GM19438 (cell line): ENCODE results near the gene RUBCN.
"Not testable (repeated sequence)": the region's sequence is repeated elsewhere in the genome, so short reads cannot be mapped to it uniquely, and the experiment has no call there.

ENCODE experiments used
- ATAC-seq: cut with Tn5 transposase; IDR thresholded peaks from one replicate; pipeline ENCODE4 v1.9.1; 2021; ENCODE audit warnings: low read depth; ENCODE audit not compliant: unreplicated experiment

Gene RUBCN

GRCh38 chr3:197626404-197627157, 110.1 kb downstream of the RUBCN start:
- not testable (repeated sequence) for ATAC-seq

DNA sequence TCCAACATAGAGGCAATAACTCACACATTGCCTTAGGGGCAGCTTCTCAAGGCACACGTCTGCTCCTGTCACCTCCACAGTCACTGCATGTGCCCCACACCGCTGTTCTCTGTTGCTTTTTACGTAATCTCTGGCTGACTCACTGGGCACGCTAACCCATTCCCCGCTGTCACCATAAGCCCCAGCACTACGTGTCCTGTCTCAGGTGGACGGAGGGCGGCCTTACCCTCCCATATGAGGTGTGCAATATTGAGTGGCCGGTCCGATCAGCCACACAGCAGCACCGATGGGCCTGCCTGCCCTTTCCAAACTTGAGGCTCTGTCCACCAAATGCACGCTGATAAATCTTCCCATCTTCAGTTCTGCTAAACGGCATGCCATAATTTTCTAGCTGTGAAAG, 115.2 kb downstream of the RUBCN start:
- ATAC-seq, result not testable (repeated sequence)
